HUES48 (cell line): ENCODE measurements around the gene TENT4B.

Experiments used
- H3K27ac ChIP-seq: one replicate; pipeline ENCODE4 v1.7.0; 2013; ENCODE audit warnings: low read depth, low read length, inconsistent platforms
- H3K27me3 ChIP-seq: 2 replicates; pipeline ENCODE4 v1.6.1; 2013; ENCODE audit warnings: mild to moderate bottlenecking, low read length; ENCODE audit not compliant: control insufficient read depth, insufficient read depth
- H3K36me3 ChIP-seq: 2 replicates; pipeline ENCODE4 v1.6.1; 2013; ENCODE audit warnings: low read length; ENCODE audit not compliant: control insufficient read depth, insufficient read depth
- H3K4me1 ChIP-seq: 2 replicates; pipeline ENCODE4 v1.6.1; 2013; ENCODE audit warnings: mild to moderate bottlenecking, low read length; ENCODE audit not compliant: control insufficient read depth, insufficient read depth
- H3K4me3 ChIP-seq: 2 replicates; pipeline ENCODE4 v1.5.1; 2013; ENCODE audit warnings: mild to moderate bottlenecking, low read depth, low read length
- H3K9ac ChIP-seq: 2 replicates; pipeline ENCODE4 v1.6.1; 2013; ENCODE audit warnings: mild to moderate bottlenecking, low read depth, low read length, moderate library complexity
- H3K9me3 ChIP-seq: 2 replicates; pipeline ENCODE4 v1.6.1; 2013; ENCODE audit warnings: low read length; ENCODE audit not compliant: control insufficient read depth, insufficient read depth

Gene TENT4B

DNA sequence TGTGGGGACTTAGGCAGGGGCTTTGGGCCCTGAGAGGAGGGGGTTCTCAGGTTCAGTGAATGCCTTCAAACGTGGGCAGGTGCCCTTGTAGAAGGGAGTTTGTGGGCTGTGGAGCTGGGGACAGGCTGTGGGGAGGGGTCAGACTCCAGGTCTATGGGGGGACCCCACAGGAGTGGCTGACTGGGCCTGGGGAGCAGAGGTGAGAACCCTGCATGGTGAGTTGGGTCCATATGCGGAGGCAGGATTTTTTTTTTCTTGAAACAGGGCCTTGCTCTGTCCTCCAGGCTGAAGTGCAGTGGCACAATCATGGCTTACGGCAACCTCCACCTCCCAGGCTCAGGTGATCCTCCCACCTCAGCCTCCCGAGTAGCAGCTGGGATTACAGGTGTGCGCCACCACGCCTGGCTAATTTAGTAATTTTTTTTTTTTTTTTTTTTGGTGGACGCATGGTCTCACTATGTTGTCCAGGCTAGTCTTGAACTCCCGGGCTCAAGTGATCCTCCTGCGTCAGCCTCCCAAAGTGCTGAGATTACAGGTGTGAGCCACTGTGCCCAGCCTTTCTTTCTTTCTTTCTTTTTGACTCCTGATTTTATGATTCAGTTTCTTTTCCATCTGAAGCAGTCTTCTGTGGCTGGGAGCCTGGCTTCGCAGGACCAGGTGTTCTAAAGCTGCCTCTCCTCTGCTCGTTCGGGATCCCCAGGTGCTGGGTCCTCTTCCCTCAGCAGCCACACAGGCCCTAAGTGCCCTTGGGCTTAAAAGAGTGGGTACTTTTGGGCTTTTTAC, 94.2 kb downstream of the TENT4B start:
- H3K9me3 ChIP-seq: no peaks in the 10 kb centered on the region
- H3K27ac ChIP-seq: no peak overlapping the region
- no peak overlapping the region for H3K9ac ChIP-seq
- peaks cover 14% of the 10 kb centered on the region for H3K27me3 ChIP-seq
- no peak overlapping the region for H3K4me3 ChIP-seq
- H3K4me1 ChIP-seq: peaks cover 18% of the 10 kb centered on the region
- H3K36me3 ChIP-seq: no peaks in the 10 kb centered on the region

DNA sequence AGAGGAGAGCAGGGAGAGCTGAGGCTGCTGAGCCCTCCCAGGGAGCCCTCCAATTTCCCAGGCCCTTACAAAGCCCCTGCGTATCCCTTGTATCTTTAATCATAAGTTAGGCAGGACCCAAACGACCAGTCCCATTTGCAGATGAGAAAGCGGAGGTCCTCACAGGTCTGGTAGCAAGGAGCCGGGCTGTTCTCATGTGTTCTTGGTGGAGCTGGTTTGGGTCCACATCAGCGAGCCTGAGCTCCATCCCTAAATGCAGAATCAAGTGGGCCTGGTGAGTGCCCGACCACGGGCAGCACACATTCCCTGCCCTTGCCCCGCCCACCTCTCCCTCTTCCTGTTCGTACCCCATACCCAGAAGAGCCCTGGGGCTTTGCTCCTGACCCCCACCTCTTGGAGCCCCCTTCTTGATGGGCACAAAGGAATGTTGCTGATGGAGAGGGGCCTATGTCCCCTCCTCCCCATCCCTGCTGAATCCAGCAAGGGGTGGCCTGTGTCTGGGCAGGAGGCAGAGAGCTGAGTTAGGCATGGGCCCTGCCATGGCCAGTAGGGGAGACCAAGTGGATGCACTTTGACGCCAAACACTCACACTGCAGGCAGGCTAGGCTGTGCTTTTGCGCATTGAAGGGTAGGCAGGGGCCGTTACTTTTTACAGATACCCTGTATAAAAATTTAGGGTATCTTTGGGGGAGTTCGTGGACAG, 95.0 kb downstream of the TENT4B start:
- Histone ChIP-seq H3K4me3 (no peak overlapping the region), H3K36me3 (no peaks in the 10 kb centered on the region), H3K27me3 (peaks cover 14% of the 10 kb centered on the region), H3K9me3 (no peaks in the 10 kb centered on the region), H3K27ac (no peak overlapping the region), H3K9ac (no peak overlapping the region), H3K4me1 (peaks cover 18% of the 10 kb centered on the region)

DNA sequence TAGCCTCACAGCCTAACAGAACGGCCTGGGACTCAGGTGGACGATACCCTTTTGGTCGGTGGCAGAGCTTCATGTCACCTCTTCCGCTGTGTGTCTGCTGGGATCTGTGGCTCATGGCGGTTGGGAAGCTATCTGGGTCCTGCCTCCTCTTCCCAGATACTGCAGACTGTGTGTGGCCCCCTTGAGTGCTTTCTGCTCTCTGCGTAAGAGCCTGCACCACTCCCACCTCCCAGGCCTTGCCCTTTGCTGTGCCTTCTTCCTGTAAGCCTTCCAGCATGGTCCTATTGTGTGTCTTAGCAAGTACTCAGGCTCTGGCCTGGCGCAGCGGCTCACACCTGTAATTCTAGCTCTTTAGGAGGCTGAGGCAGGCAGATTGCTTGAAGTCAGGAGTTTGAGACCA, 95.7 kb downstream of the TENT4B start:
- Histone ChIP-seq H3K9ac (no peak overlapping the region), H3K4me3 (no peak overlapping the region), H3K9me3 (no peaks in the 10 kb centered on the region), H3K27ac (no peak overlapping the region), H3K36me3 (no peaks in the 10 kb centered on the region), H3K27me3 (peaks cover 14% of the 10 kb centered on the region), H3K4me1 (peaks cover 18% of the 10 kb centered on the region)

DNA sequence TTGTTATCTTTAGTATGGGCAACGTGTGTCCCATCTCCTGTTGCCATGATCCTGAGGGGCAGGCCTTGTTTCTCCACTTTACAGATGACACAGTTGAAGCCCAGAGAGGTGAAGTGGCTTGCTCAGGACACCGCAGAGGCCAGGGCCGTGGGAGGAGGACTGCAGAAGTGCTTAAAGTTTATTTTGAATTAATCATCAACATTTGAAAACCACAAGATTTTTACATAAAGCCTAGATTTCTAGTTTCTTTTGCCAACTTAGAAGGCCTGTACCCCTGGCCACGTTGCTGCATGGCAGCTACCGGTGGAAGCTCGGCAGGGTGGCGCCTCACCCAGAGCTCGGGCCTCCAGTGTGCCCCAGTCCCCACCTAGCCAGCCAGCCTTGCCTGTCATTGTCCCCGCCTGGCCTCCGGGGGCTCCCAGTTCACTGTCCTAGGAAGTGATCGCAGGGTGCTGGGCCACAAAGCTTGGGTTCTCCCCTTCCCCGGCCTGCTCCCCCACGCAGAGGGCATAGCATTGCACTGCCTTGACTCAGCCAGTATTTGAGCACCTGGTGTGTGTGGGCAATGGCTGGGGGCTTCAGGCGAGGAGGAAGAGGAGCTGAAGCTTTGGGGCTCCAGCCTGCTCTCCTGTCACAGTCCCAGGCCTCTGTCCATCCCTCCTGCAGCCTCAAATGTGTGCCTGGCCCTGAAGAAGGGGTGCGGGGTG, 98.4 kb downstream of the TENT4B start:
- Histone ChIP-seq H3K9me3 (no peaks in the 10 kb centered on the region), H3K27me3 (peaks cover 4% of the 10 kb centered on the region; the same call in 1 of the 2 replicates), H3K9ac (no peak overlapping the region; the same call in 1 of the 2 replicates), H3K36me3 (no peaks in the 10 kb centered on the region), H3K4me3 (no peak overlapping the region), H3K27ac (no peak overlapping the region), H3K4me1 (peaks cover 9% of the 10 kb centered on the region; the same call in 1 of the 2 replicates)

DNA sequence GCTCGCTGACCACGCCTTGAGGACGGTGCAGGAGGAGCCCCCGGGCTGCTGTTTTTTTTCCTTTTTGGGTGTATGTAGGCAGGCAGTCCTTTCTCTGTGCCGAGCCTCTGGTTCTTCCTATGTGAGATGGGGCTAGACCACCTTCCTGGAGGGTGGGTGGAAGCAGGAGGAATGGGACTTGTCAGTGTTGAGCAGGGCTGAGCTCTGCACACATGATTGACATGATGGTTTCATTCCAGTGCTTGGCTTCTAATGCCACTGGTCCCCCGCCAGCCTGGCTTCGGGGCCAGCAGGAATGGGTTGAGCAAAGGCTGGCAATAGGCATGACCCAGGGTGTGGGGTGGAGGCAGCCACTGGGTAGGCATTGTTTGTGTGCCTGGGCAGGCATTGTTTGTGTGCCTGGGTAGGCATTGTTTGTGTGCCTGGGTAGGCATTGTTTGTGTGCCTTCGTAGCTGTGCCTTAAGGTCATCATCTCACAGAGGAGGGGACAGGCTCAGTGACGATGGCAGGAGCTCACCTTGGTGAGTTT, 99.0 kb downstream of the TENT4B start:
- H3K27ac ChIP-seq: no peak overlapping the region
- H3K27me3 ChIP-seq: no peaks in the 10 kb centered on the region
- no peaks in the 10 kb centered on the region for H3K36me3 ChIP-seq
- no peak overlapping the region for H3K4me3 ChIP-seq
- H3K9ac ChIP-seq: no peak overlapping the region
- H3K4me1 ChIP-seq: peaks cover 6% of the 10 kb centered on the region; the same call in 1 of the 2 replicates
- no peaks in the 10 kb centered on the region for H3K9me3 ChIP-seq

DNA sequence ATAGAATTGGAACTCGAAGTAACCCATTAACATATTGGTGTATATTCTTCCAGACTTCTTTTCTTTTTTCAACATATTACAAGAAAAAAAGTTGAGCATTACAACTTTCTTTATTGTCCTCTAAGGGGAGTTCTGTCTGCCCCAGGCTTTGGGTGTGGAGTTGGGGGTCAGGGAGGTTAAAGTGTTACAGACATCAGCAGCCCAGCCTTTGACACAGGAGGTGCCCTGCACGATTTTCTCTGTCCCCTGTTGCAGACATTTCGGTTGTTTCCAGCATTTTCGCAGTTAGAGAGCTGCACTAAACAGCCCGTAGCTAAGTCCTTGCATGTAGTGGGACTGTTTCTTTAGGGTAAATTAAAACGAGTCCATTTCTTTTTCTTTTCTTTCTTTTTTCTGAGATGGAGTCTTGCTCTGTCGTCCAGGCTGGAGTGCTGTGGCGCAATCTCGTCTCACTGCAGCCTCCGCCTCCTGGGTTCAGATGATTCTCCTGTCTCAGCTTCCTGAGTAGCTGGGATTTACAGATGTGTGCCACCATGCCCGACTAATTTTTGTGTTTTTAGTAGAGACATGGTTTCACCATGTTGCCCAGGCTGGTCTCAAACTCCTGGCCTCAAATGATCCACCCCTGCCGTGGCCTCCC, 99.9 kb downstream of the TENT4B start:
- Histone ChIP-seq H3K4me3 (no peak overlapping the region), H3K9me3 (no peaks in the 10 kb centered on the region), H3K36me3 (no peaks in the 10 kb centered on the region), H3K9ac (no peak overlapping the region), H3K4me1 (peaks cover 6% of the 10 kb centered on the region; the same call in 1 of the 2 replicates), H3K27me3 (no peaks in the 10 kb centered on the region), H3K27ac (no peak overlapping the region)

DNA sequence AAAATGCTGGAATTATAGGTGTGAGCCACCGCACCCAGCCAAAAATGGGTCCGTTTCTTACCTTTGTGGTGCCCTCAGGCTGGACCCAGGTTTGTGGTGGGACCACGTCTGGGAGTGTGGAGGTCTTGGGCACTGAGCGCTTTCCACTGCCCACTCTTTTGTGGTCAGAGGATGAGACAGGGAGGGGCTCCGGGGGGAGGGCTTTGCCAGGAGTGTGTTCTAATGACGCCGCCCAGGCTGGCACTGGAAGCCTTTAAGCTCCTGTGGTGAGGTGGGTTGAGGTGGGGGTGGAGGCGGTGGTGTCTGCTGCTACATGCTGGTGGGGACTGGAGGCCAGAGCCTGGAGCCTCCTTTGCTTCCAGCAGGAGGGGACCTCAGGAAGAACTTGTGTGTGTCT, 100.4 kb downstream of the TENT4B start:
- no peak overlapping the region for H3K9ac ChIP-seq
- H3K27ac ChIP-seq: no peak overlapping the region
- H3K36me3 ChIP-seq: no peaks in the 10 kb centered on the region
- H3K4me3 ChIP-seq: no peak overlapping the region
- no peaks in the 10 kb centered on the region for H3K27me3 ChIP-seq
- H3K4me1 ChIP-seq: peaks cover 6% of the 10 kb centered on the region; the same call in 1 of the 2 replicates
- H3K9me3 ChIP-seq: no peaks in the 10 kb centered on the region

DNA sequence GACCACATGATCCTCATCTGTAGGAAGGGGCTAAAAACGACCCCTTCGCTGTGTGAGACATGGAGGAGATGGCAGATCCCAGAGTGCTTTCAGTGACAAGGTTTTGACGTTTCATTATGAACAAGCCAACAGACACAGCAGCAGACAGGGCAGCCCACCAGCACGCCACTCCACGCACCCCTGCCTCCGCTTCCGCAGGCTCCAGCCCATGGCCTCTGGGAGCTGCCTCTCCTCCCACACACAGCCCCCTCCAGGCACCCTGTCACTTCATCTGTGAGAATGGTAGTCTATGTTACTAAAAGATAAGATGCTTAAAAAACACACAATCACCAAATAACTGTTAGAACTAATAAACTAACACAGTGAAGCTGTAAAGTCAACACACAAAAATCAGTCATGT, 101.0 kb downstream of the TENT4B start:
- H3K27ac ChIP-seq: no peak overlapping the region

DNA sequence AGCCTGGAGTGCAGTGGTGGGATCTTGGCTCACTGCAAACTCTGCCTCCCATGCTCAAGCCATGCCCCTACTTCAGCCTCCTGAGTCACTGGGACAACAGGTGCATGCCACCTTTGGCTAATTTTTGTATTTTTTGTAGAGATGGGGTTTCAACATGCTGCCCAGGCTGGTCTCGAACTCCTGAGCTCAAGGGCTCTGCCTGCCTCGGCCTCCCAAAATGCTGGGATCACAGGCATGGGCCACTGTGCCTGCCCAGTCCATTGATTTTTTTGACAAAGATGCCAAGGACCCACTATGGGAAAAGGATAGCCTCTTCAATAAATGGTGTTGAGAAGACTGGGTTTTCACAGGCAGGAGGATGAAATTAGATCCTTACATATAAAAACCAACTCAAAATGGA, 102.4 kb downstream of the TENT4B start:
- H3K4me3 ChIP-seq: no peak overlapping the region
- H3K27ac ChIP-seq: no peak overlapping the region
- no peaks in the 10 kb centered on the region for H3K36me3 ChIP-seq
- no peak overlapping the region for H3K9ac ChIP-seq
- H3K27me3 ChIP-seq: no peaks in the 10 kb centered on the region
- no peaks in the 10 kb centered on the region for H3K4me1 ChIP-seq
- H3K9me3 ChIP-seq: no peaks in the 10 kb centered on the region

More for the DNA sequence above, 101.0 kb downstream of the TENT4B start:
- Histone ChIP-seq H3K9me3 (no peaks in the 10 kb centered on the region), H3K4me3 (no peak overlapping the region), H3K36me3 (no peaks in the 10 kb centered on the region), H3K27me3 (no peaks in the 10 kb centered on the region), H3K4me1 (peaks cover 6% of the 10 kb centered on the region; the same call in 1 of the 2 replicates), H3K9ac (no peak overlapping the region)

DNA sequence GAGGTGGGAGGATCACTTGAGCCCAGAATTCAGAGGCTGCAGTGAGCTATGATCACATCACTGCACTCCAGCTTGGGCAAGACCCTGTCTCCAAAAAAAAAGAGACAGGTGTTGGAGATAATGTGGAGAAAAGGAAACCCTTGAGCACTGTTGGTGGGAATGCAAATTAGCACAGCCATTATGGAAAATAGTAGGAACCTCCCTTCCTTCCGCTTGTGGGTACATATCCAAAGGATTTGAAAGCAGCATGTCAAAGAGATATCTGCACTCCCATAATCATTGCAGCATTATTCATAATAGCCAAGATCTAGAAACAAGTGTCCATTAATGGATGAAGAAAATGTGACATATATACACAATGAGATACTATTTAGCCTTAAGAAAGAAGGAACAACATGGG, 103.5 kb downstream of the TENT4B start:
- Histone ChIP-seq H3K4me1 (no peaks in the 10 kb centered on the region), H3K9me3 (no peaks in the 10 kb centered on the region), H3K27me3 (no peaks in the 10 kb centered on the region), H3K27ac (no peak overlapping the region), H3K4me3 (no peak overlapping the region), H3K9ac (no peak overlapping the region), H3K36me3 (no peaks in the 10 kb centered on the region)
